Naive thymus-derived CD4-positive, alpha-beta T cell (primary cell): ENCODE data around the gene EDDM3A. TPM values are rescaled to one million over a fixed set of nuclear protein-coding genes. Genes with fewer than 3 reads are reported as not detected.

Experiments used
- ATAC-seq: fragments of 150-1000 bp; cut with Tn5 transposase; 2 replicates; pipeline ENCODE4 v1.10.0; 2021; ENCODE audit warnings: mild to moderate bottlenecking, moderate library complexity
- CTCF ChIA-PET: fragments of 350-600 bp; sonication (Branson Sonifier 250); formaldehyde crosslinking; loops from one replicate; lab custom pipeline; 2021; ENCODE audit warnings: antibody characterized with exemption; lab: Charles Lee
- POLR2A ChIA-PET: fragments of 350-600 bp; sonication (Branson Sonifier 250); formaldehyde crosslinking; loops from one replicate; lab custom pipeline; 2021; ENCODE audit warnings: antibody characterized with exemption, inconsistent platforms; lab: Charles Lee
- DNase-seq, 9 donors: peaks; one replicate each; pipeline versions ENCODE4 v3.0.0 to v3.0.0-alpha.2; 2020 to 2022; ENCODE audit warnings: mixed read lengths in 1 of 9
- H3K27ac ChIP-seq: one replicate; pipeline ENCODE4 v1.7.0; 2013; ENCODE audit warnings: mild to moderate bottlenecking, low read depth, low read length, moderate library complexity
- H3K27me3 ChIP-seq, 2 donors: one replicate each; pipeline ENCODE4 v1.7.0; 2013; ENCODE audit warnings: low read length in 2 of 2, mild to moderate bottlenecking in 2 of 2, moderate library complexity in 2 of 2; ENCODE audit not compliant: control insufficient read depth in 2 of 2, insufficient read depth in 2 of 2
- H3K36me3 ChIP-seq, 3 experiments: 1 replicate in 2 of 3; 2 replicates in 1 of 3; pipeline ENCODE4 v1.7.0; 2013; ENCODE audit warnings: low read length in 3 of 3, mild to moderate bottlenecking in 3 of 3, moderate library complexity in 1 of 3; ENCODE audit not compliant: insufficient read depth in 3 of 3, control insufficient read depth in 2 of 3
- H3K4me1 ChIP-seq, 2 donors: one replicate each; pipeline ENCODE4 v1.7.0; 2013; ENCODE audit warnings: low read length in 2 of 2, mild to moderate bottlenecking in 2 of 2, moderate library complexity in 1 of 2; ENCODE audit not compliant: control insufficient read depth in 2 of 2, insufficient read depth in 2 of 2
- H3K4me3 ChIP-seq: 2 replicates; pipeline ENCODE4 v1.7.0; 2013; ENCODE audit warnings: mild to moderate bottlenecking, low read length
- H3K9me3 ChIP-seq, 3 experiments: 1 replicate in 2 of 3; 2 replicates in 1 of 3; pipeline ENCODE4 v1.7.0; 2013; ENCODE audit warnings: low read length in 3 of 3; ENCODE audit not compliant: control insufficient read depth in 2 of 3
- H3K27ac Mint-ChIP-seq, 9 donors: one replicate each; pipeline ENCODE4 v1.8.0; 2020 to 2022; ENCODE audit warnings: mixed read lengths in 9 of 9, mild to moderate bottlenecking in 8 of 9, moderate library complexity in 5 of 9, inconsistent platforms in 2 of 9
- H3K27me3 Mint-ChIP-seq, 5 donors: one replicate each; pipeline ENCODE4 v1.8.0; 2021 to 2022; ENCODE audit warnings: mixed read lengths in 5 of 5, mild to moderate bottlenecking in 1 of 5
- H3K36me3 Mint-ChIP-seq, 5 donors: one replicate each; pipeline ENCODE4 v1.8.0; 2020 to 2022; ENCODE audit warnings: mixed read lengths in 5 of 5, mild to moderate bottlenecking in 3 of 5, inconsistent platforms in 1 of 5
- H3K4me1 Mint-ChIP-seq, 7 donors: one replicate each; pipeline ENCODE4 v1.8.0; 2020 to 2022; ENCODE audit warnings: mixed read lengths in 7 of 7, mild to moderate bottlenecking in 3 of 7, inconsistent platforms in 1 of 7
- H3K4me3 Mint-ChIP-seq, 10 donors: one replicate each; pipeline ENCODE4 v1.8.0; 2020 to 2022; ENCODE audit warnings: mild to moderate bottlenecking in 10 of 10, mixed read lengths in 10 of 10, moderate library complexity in 6 of 10, inconsistent platforms in 2 of 10
- H3K9me3 Mint-ChIP-seq, 11 donors: one replicate each; pipeline ENCODE4 v1.8.0; 2020 to 2022; ENCODE audit warnings: mixed read lengths in 11 of 11, mild to moderate bottlenecking in 4 of 11, inconsistent platforms in 1 of 11, moderate library complexity in 1 of 11
- intact Hi-C, 2 donors: fragments of 100-400 bp; cut with micrococcal nuclease; formaldehyde crosslinking; loops; one replicate each; pipeline ENCODE4 v1.15.1; 2023
- polyA plus RNA-seq, 2 donors: library from polyadenylated mRNA; unstranded; fragments of 300-500 nt; fragmentation: Illumina TruSeq; gene quantifications; one replicate each; pipeline ENCODE4 v1.2.3, GENCODE V29; 2021
- total RNA-seq, 6 experiments: library from RNA in 5 of 6; stranded (reverse) in 5 of 6; gene quantifications; 1 replicate in 5 of 6; 2 replicates in 1 of 6; pipeline ENCODE4 v1.2.3 and lab custom pipeline; 2021 to 2026

The EDDM3A gene
- total and polyA plus RNA-seq, 7 experiments from 2014 or later: not detected

- Histone ChIP-seq H3K27ac (no peak overlapping the region), H3K4me3 (no peak overlapping the region), H3K27me3 (no peaks in the 10 kb centered on the region), H3K4me1 (no peaks in the 10 kb centered on the region), H3K36me3 (no peaks in the 10 kb centered on the region), H3K9me3 (no peaks in the 10 kb centered on the region)
- H3K4me1 Mint-ChIP-seq: no peaks in the 10 kb centered on the region
- H3K27me3 Mint-ChIP-seq: peaks cover 3 to 5% (median 4%) of the 10 kb centered on the region in 5 donors
- CTCF ChIA-PET: no interaction called here
- POLR2A ChIA-PET: no interaction called here
- H3K36me3 Mint-ChIP-seq: no peaks in the 10 kb centered on the region
- no peak for ATAC-seq
- no peak for DNase-seq
- no peak overlapping the region for H3K4me3 Mint-ChIP-seq
- no peaks in the 10 kb centered on the region for H3K9me3 Mint-ChIP-seq
- intact Hi-C loops: no loop called here
- H3K27ac Mint-ChIP-seq: no peak overlapping the region
These were observed 3.6 kb upstream of the EDDM3A start for GRCh38 chr14:20742132-20742531.

DNA sequence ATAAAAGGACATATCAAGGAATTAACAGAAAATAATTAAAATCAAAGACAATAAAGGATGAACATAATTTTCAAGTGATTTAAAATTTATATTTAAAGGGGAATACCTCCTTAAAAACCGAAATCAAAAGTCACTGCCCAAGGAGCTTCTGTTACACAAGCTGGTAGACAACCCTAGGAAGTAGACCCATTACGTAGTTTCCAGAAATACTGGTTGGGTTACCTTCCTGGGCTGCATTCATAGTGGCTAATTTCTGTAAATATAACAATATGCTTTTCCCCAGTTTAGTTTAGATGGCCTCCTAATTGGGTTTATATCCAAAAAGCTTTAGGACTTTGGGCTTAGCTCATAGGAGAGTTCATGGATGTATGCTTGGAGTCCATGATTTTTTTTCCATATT, 2.1 kb upstream of the EDDM3A start:
- Histone ChIP-seq H3K27me3 (no peaks in the 10 kb centered on the region), H3K9me3 (no peaks in the 10 kb centered on the region), H3K4me3 (no peak overlapping the region), H3K36me3 (no peaks in the 10 kb centered on the region), H3K27ac (no peak overlapping the region), H3K4me1 (no peaks in the 10 kb centered on the region)
- ChIA-PET POLR2A (no interaction called here), CTCF (no interaction called here)
- Mint-ChIP-seq H3K9me3 (no peaks in the 10 kb centered on the region), H3K27me3 (peaks cover under 1 to 9% (median 4%) of the 10 kb centered on the region in 5 donors), H3K36me3 (no peaks in the 10 kb centered on the region), H3K4me3 (no peak overlapping the region), H3K4me1 (no peaks in the 10 kb centered on the region), H3K27ac (no peak overlapping the region)
- DNase-seq (no peak), ATAC-seq (no peak)
- intact Hi-C loops: no loop called here

DNA sequence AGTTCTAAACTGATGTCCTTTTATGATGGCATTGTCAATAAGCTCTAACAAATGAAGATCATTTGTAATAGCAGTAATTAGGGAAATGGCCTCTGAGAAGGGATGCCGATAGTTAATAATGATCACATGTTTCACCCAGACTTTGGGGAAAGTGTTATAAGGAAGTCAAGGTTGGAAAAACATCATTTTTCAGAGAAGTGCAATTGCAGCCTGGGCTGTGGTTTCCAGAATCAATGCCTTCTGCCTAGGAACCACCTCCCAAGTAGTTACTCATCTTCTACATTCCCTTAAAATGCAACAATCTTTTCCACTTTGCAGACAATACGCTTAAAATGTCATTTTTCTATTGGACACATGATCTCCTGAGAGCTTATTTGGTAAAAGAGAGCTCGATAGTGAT, 879 bp downstream of the EDDM3A start:
- H3K4me1 Mint-ChIP-seq: no peaks in the 10 kb centered on the region

DNA sequence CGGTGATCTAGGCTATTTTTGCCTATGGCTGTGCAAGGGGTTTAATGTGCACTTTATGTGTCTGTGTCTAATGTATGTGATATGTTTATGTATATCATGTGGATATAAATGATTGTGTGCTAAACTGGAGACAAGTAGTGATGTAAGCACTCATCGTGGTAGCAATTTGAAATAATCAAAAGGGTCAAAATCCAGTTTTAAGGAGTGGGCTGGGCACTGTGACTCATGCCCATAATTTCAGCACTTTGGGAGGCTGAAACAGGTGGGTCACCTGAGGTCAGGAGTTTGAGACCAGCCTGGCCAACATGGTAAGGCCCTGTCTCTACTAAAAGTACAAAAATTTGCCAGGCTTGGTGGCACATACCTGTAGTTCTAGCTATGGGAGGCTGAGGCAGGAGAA, 2.8 kb downstream of the EDDM3A start:
- Mint-ChIP-seq H3K27me3 (peaks cover 0 to 19% (median 17%) of the 10 kb centered on the region in 5 donors), H3K27ac (no peak overlapping the region), H3K36me3 (peaks cover 0 to 6% (median 0%) of the 10 kb centered on the region in 5 donors), H3K4me3 (no peak overlapping the region), H3K9me3 (peaks cover 7 to 30% (median 10%) of the 10 kb centered on the region in 11 donors), H3K4me1 (no peaks in the 10 kb centered on the region)
- no peak for DNase-seq
- intact Hi-C loops: no loop called here
- Histone ChIP-seq H3K27ac (no peak overlapping the region), H3K4me3 (no peak overlapping the region), H3K4me1 (no peaks in the 10 kb centered on the region), H3K9me3 (peaks cover 0 to 19% (median 7%) of the 10 kb centered on the region in 3 experiments), H3K36me3 (no peaks in the 10 kb centered on the region), H3K27me3 (no peaks in the 10 kb centered on the region)
- ATAC-seq: no peak
- CTCF ChIA-PET: no interaction called here
- POLR2A ChIA-PET: no interaction called here

More for the DNA sequence above, 879 bp downstream of the EDDM3A start:
- no peak for DNase-seq
- H3K4me3 Mint-ChIP-seq: no peak overlapping the region
- POLR2A ChIA-PET: no interaction called here
- Histone ChIP-seq H3K27ac (no peak overlapping the region), H3K4me1 (no peaks in the 10 kb centered on the region), H3K4me3 (no peak overlapping the region), H3K27me3 (no peaks in the 10 kb centered on the region), H3K9me3 (peaks cover 0 to 3% (median 0%) of the 10 kb centered on the region in 3 experiments), H3K36me3 (no peaks in the 10 kb centered on the region)
- CTCF ChIA-PET: interaction anchor here (1.2 kb wide), 1 partner anchor 110 kb away, joined by 4 read pairs; no protein-coding TSS in a partner anchor
- no peak for ATAC-seq
- H3K36me3 Mint-ChIP-seq: no peaks in the 10 kb centered on the region
- peaks cover 0 to 15% (median 10%) of the 10 kb centered on the region in 5 donors for H3K27me3 Mint-ChIP-seq
- intact Hi-C loops: no loop called here
- no peak overlapping the region for H3K27ac Mint-ChIP-seq
- H3K9me3 Mint-ChIP-seq: peaks cover under 1 to 11% (median under 1%) of the 10 kb centered on the region in 11 donors

DNA sequence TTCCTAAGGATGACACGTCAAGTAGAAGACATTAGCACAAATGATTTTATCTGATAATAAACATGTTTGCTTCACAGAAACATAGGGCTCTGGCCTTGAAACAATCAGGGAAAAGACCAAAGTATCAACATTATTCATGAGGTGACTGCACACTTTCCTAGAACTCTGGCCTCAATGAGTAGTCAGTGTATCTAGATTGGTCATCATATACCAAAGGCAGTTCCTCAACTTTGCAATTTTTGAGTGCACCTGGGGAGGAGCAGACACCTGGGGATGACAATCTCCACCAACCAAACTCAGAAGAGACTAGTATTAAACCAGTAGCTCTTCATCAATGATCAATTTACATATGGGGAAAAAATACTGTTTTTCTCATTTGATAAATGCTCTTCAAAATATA, 4.5 kb downstream of the EDDM3A start:
- intact Hi-C loops: no loop called here
- Histone ChIP-seq H3K27ac (no peak overlapping the region), H3K27me3 (no peaks in the 10 kb centered on the region), H3K4me1 (no peaks in the 10 kb centered on the region), H3K36me3 (no peaks in the 10 kb centered on the region), H3K4me3 (no peak overlapping the region), H3K9me3 (peaks cover 0 to 19% (median 7%) of the 10 kb centered on the region in 3 experiments)
- H3K27me3 Mint-ChIP-seq: peaks cover 0 to 20% (median 17%) of the 10 kb centered on the region in 5 donors
- peaks cover 7 to 31% (median 11%) of the 10 kb centered on the region in 11 donors for H3K9me3 Mint-ChIP-seq
- no peak overlapping the region for H3K27ac Mint-ChIP-seq
- H3K36me3 Mint-ChIP-seq: peaks cover 0 to 6% (median 0%) of the 10 kb centered on the region in 5 donors
- H3K4me1 Mint-ChIP-seq: no peaks in the 10 kb centered on the region
- DNase-seq: no peak
- H3K4me3 Mint-ChIP-seq: no peak overlapping the region
- ChIA-PET POLR2A (no interaction called here), CTCF (no interaction called here)
- ATAC-seq: no peak

DNA sequence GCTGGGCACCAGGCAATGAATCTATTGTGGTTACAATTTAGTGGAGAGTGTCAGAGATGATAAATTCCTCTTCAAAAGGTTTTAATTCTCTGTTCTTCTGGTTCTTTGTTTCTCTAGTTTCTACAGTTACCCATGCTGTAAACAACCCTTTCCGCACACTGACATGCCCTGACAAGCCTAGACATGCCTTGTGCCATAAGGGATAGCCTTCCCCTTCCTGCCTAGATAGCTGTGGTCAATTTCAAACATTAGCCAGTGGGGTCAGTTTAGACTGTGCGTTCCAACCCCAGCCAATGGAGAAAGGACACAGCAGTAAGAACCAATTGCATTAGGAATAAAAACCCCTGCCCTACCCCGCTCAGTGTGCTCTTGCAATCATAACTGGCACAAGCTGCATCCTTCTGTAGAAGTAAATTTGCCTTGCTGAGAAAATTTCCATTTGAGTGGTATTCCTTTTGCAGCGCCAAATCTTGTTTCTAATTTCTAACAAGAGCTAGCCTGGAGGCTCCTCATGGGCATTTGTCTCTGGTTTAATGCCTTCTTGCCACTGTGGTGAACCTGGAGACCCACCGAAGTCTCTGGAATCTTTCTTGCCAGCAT, 6.4 kb downstream of the EDDM3A start:
- no peaks in the 10 kb centered on the region for H3K27me3 ChIP-seq
- ChIA-PET POLR2A (no interaction called here), CTCF (interaction anchor here (0.8 kb wide), 1 partner anchor 122 kb away, joined by 3 read pairs; no protein-coding TSS in a partner anchor)
- ATAC-seq (no peak), DNase-seq (no peak)
- no peaks in the 10 kb centered on the region for H3K4me1 ChIP-seq
- peaks cover 0 to 19% (median 7%) of the 10 kb centered on the region in 3 experiments for H3K9me3 ChIP-seq
- H3K27ac ChIP-seq: no peak overlapping the region
- peaks cover 0 to 6% (median 0%) of the 10 kb centered on the region in 5 donors for H3K36me3 Mint-ChIP-seq
- no peak overlapping the region for H3K4me3 Mint-ChIP-seq
- H3K4me3 ChIP-seq: no peak overlapping the region
- peaks cover 0 to 23% (median 19%) of the 10 kb centered on the region in 5 donors for H3K27me3 Mint-ChIP-seq
- H3K27ac Mint-ChIP-seq: no peak overlapping the region
- H3K36me3 ChIP-seq: no peaks in the 10 kb centered on the region
- intact Hi-C loops: no loop called here
- peaks cover 7 to 31% (median 11%) of the 10 kb centered on the region in 11 donors for H3K9me3 Mint-ChIP-seq
- H3K4me1 Mint-ChIP-seq: no peaks in the 10 kb centered on the region

GRCh38 chr14:20754308-20754707, 8.6 kb downstream of the EDDM3A start:
- Mint-ChIP-seq H3K9me3 (peaks cover 7 to 31% (median 11%) of the 10 kb centered on the region in 11 donors), H3K36me3 (peaks cover 0 to 6% (median 0%) of the 10 kb centered on the region in 5 donors), H3K27ac (no peak overlapping the region), H3K4me3 (no peak overlapping the region), H3K4me1 (no peaks in the 10 kb centered on the region), H3K27me3 (peaks cover 0 to 23% (median 15%) of the 10 kb centered on the region in 5 donors)
- Histone ChIP-seq H3K4me3 (no peak overlapping the region), H3K27me3 (no peaks in the 10 kb centered on the region), H3K27ac (no peak overlapping the region), H3K36me3 (no peaks in the 10 kb centered on the region), H3K4me1 (no peaks in the 10 kb centered on the region), H3K9me3 (peaks cover 0 to 19% (median 7%) of the 10 kb centered on the region in 3 experiments)
- ATAC-seq (no peak), DNase-seq (no peak)
- CTCF ChIA-PET: no interaction called here
- POLR2A ChIA-PET: no interaction called here
- intact Hi-C loops: no loop called here
